Stimulated activated CD4-positive, alpha-beta T cell treated with anti-CD3 and anti-CD28 coated beads, Interleukin-4, amount 100 ng/mL, for 48 hours (primary cell): ENCODE measurements around the gene NEB.
"Not testable (repeated sequence)": the region's sequence is repeated elsewhere in the genome, so short reads cannot be mapped to it uniquely, and the experiment has no call there.

ENCODE experiments used
- DNase-seq, 2 donors: peaks; one replicate each; pipeline ENCODE4 v3.0.0-alpha.2; 2020; ENCODE audit warnings: low read depth in 2 of 2

NEB gene

GRCh38 chr2:151649966-151650365 is 84.3 kb downstream of the NEB start:
- DNase-seq = no peak

GRCh38 chr2:151649400-151649799 is 84.9 kb downstream of the NEB start:
- no peak for DNase-seq

- DNase-seq = not testable (repeated sequence)
Observed at GRCh38 chr2:151646512-151646911, 87.8 kb downstream of the NEB start.

- no peak for DNase-seq
Observed at GRCh38 chr2:151644580-151644979, 89.7 kb downstream of the NEB start.

GRCh38 chr2:151641895-151642294 is 92.4 kb downstream of the NEB start:
- not testable (repeated sequence) for DNase-seq

GRCh38 chr2:151640087-151640486 is 94.2 kb downstream of the NEB start:
- DNase-seq = no peak

GRCh38 chr2:151638990-151639389 is 95.3 kb downstream of the NEB start:
- DNase-seq = no peak

GRCh38 chr2:151638191-151638933 is 95.9 kb downstream of the NEB start:
- DNase-seq = no peak

- DNase-seq = peak in 1 of 2 donors; percentile 16
Observed at GRCh38 chr2:151637271-151637781, 97.0 kb downstream of the NEB start.

GRCh38 chr2:151634736-151635467 is 99.4 kb downstream of the NEB start:
- no peak for DNase-seq

- DNase-seq = no peak
Observed at GRCh38 chr2:151632993-151633565, 101.2 kb downstream of the NEB start.

- no peak for DNase-seq
Observed at GRCh38 chr2:151630372-151630771, 103.9 kb downstream of the NEB start.

- DNase-seq = no peak
Observed at GRCh38 chr2:151627353-151627752, 106.9 kb downstream of the NEB start.

GRCh38 chr2:151624271-151624670 is 110.0 kb downstream of the NEB start:
- DNase-seq = no peak

- DNase-seq = no peak
Observed at GRCh38 chr2:151623631-151624030, 110.6 kb downstream of the NEB start.

- DNase-seq = no peak
Observed at GRCh38 chr2:151620761-151621160, 113.5 kb downstream of the NEB start.

- no peak for DNase-seq
Observed at GRCh38 chr2:151619337-151619989, 114.8 kb downstream of the NEB start.

- DNase-seq = no peak
Observed at GRCh38 chr2:151616760-151617339, 117.4 kb downstream of the NEB start.

GRCh38 chr2:151614606-151615306 is 119.5 kb downstream of the NEB start:
- DNase-seq = no peak

- DNase-seq = no peak
Observed at GRCh38 chr2:151614159-151614558, 120.1 kb downstream of the NEB start.

- no peak for DNase-seq
Observed at GRCh38 chr2:151611351-151611750, 122.9 kb downstream of the NEB start.
